Measurements from ENCODE around the gene SYT7.
A peak's percentile ranks its signal among the peaks of the same experiment; 100 is the strongest.

Gene SYT7

DNA sequence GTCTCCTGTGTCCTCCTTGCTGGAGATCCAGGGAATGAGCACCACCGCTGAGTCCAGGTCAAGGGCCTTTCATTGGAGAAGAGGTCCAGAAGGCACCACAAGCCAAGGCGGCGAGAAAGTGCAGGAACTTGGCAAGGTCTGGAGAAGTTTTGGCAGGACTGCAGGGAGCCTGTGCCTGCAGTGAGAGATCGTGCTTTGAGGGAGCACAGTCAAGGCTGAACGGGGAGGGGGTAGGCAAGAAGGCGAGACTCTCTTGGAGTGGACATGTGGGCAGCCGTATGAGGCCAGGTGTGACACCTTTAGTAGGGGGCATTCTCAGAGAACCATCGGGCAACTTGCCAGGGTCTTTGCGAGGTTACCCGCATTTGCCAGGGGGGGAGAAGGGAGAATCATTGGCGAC lies 41.9 kb downstream of the SYT7 start:
- DNase-seq (ENCODE audit: low read depth in 2 of 2, low spot score in 1 of 2): no peak

DNA sequence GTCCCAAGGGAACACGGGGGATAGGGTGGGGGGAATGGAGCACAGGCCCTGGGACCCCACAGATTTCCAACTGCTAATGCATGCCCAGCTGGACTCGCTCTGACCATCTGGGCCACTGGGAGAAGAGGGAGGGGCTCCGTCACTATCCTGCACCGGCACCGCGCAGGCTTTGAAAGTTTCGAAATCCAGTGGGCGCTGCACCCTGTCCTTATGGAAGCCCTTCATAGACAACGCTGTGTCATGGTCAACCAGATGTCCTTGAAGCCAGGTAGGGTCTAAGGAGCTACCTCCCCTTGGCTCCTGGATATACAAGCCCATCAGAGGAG lies 42.3 kb downstream of the SYT7 start:
- no peak for DNase-seq (ENCODE audit: low read depth in 2 of 2, low spot score in 1 of 2)

DNA sequence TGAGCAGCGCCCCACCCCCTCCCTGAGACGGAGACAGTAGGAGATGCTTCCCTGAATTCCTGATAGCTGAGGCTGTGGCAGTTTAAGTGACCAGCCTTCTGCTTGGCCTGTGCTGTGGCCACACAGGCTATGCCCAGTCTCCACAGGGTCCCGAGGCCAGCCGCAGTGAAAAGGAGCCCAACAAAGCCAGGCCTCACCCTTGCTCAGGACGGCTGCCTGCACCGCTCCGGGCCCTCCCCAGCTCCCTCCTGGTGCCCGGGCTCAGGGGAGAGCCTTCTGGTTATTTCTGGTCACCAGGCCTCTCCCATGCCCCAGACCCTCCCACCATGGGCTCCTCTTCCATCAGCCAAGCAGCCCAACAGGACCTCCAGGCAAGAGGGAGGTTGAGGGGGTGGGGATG lies 43.5 kb downstream of the SYT7 start:
- no peak for DNase-seq (ENCODE audit: low read depth in 2 of 2, low spot score in 1 of 2)

DNA sequence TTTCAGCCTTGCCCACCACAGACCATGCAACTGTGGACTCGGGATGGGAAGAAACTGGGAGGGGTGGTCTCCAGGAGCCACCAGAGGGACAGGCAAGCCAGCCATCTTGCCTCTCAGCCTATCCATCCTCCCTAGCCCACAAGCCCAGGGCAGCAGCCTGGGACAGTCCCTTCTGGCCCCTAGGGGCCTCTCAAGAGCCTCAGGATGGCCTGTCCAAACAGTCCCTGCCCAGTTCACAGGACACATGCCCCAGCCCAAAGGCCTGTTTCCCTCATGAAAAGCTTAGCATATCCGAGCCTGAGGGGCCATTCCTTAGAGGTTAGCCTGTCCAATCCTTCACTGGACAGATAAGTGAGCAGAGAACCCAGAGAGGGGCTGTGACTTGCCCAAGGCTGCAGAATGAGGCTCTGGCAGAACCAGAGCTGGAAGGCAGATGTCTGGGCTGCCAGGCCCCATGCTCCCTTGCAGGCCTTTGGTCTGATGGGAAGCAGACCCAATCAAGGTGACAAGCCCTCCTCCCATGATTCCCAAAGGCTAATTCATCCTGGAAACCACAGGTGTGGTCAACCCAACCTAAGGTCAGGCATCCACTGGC lies 44.1 kb downstream of the SYT7 start:
- DNase-seq (ENCODE audit: low read depth in 2 of 2, low spot score in 1 of 2): no peak

DNA sequence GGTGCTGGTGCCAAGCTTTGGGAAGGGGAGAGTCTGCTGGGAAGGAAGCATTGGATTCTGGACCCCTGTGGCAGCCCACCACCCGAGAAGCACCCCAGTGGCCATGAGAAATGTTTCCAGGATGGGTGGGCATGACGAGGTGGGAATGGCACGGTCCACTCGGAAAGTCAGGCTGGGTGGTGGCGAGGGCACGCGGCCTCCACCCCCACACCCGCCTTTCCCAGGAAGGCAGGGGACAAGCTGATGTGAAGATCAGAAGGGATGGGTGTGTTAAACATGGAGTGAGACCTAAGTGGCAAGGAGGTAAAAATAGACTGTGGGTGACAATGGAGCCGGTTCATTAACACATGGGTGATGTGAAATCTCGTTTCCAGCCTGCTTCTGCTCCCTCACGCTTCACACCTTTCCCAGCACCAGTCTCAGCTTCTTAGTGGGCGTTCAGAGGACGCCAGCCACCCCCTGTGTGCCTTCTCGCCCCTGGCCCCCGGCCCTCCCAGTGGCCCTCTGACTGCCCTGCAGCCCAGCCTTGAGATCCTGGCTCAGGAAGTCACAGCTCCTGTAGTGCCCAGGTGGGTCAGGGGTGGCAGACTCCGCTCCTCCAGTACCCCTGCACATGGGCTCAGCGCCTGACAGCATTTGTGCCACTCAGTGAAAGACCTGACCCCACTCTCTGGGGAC lies 44.7 kb downstream of the SYT7 start:
- DNase-seq (ENCODE audit: low read depth in 2 of 2, low spot score in 1 of 2): no peak

DNA sequence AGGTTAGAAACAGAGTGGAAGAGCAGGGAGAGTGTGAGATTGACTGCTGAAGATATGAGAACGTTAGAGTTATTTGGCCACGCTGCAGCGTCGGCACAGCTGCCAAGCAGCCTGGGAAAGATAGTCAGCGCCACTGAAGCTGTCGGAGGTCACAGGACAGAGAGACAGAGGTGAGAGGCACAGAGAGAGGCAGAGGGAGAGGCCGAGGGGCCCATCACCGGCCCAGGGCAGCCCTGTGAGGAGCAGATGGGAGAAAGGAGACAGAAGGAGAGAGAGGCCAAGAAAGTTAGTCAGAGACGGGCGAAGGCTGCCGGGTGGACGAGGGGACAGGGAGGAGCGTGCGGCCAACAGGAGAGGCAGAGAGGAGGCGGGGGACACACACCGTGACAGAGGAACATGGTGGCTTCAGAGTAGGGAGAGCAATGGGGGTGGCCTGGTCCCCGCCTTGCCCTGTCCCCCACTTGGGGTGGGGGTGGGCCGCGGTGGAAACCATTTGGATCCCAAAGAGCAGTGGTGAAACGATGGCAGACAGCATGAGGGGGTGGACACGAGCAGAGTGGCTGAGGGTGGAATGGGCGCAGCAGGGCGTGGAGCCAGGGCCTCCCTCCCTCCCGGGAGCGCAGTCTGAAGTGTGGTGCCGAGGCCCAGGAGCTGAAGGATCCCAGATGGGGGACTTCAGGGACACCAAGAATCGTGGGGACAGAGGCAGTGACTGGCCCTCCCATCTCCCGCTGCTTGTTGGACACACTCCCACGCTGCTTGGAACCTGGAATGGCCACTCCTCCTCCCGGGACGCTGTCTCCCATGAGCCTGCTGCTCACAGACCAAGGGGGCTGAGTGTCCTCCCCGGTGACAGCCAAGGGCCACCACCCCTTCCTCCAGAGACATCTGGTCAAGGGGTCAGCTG lies 45.7 kb downstream of the SYT7 start:
- no peak for DNase-seq (ENCODE audit: low read depth in 2 of 2, low spot score in 1 of 2)

DNA sequence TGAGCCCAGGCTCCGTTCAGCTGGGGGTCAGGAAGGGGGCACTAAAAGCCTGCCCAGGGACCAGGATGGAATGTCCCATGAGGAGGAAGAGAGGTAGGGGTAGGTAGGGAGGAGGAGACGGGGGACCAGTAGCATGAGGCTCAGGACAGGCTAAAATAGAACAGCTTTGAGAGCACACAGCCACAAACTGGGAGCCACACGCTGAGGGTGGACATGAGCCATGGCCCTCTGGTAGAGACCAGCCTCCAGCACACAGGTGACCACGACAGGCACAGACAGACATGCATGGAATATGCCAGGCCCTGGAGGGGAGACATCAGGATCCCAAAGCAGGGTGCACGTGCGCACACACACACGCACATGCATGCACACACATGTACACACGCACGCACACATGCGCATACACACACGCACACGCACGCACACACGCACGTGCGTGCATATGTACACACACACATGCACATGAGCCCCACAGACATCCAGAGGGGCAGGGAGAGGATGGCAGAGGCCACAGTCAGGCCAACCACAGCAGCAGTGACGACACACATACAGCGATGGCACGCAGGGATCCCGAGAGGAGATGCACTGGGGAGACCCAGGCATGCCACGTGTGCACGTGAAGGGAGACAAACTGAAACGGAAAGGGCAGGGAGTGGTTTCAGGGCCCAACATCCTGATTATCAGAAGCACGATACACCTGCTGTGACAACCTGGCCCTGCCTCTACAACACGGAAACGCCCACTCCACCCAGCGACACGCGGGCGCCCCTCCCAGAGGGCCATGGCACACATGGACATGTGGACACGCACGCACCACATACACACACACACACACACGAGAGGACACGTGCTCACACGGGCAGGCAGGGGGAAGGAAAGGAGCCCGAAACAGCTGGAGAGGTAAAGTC lies 46.6 kb downstream of the SYT7 start:
- no peak for DNase-seq (ENCODE audit: low read depth in 2 of 2, low spot score in 1 of 2)

DNA sequence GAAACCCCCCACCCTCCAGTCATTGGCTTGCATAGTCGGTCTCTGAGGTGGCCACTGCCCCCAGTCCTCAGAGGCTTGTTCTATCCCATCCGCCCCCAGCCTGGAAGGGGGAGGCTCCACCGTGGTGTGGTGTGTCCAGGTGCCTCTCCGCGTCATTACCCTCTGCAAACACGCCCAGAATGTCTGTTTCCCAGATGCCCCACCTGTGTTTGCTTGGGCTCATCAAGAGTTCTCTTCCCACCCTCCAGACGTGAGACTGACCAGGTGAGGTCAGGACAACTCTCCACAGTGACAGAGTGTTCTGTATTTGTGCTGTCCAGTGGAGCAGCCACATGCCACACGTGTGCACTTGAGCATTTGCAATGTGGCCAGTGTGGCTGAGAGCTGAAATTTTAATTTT lies 47.5 kb downstream of the SYT7 start:
- DNase-seq (ENCODE audit: low read depth in 2 of 2, low spot score in 1 of 2): no peak

DNA sequence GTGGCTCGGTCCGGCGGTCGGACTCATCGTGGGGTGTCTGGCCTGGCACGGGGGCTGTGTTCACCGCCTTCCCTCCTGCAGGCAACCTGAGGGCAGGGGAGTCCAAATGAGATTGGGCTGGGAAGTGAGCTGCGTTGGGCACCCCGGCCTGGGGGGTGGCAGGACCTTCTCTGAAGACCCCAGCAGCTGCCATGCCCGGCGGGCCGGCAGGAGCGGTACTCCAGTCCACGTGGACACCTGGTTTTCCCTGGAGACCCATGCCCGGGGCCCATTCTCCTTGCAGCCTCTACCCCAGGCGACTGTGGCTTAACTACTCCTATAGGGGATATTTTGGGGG lies 47.9 kb downstream of the SYT7 start:
- DNase-seq (ENCODE audit: low read depth in 2 of 2, low spot score in 1 of 2): no peak

DNA sequence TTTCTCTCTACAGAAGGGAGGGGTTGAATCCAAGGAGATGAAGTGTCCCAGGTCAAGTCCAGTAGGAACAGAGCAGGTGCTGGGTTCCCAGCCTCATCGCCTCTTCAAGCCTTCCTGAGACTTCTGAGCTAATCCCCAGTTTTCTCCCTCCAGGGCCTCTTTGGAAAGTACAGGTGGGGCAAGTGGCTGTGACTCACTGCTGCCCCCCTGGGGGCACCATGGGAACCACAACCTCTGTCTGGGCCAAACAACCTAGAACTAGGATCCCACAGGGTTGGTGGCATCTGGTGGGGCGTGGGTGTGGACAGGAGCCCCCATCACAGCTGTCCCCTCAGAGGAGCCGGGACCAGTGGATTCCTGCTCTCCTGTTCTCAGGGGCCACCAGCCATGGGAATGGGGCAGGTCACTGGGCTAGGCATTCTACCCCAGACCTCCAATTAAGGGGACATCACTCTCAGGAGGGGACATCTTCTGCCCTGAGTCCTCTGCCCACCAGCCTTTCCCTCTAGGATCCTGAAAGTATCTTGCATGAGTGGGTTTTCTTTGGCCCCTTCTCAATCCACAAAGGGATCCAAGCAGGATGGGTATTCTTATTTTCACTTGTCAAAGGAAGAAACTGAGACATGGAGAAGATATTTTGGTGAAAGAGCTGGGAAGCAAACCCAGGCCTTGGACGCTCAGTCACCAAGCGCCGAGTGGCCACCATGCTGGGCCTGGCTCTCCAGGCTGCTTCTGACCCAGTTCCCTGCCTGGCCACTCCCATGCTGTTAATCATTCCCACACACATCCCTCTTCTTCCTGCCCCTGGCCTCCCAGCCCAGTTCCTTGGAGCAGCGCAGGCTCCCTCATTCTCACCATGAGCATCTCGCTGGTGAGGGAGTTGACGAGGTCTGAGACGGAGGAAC lies 48.5 kb downstream of the SYT7 start:
- DNase-seq (ENCODE audit: low read depth in 2 of 2, low spot score in 1 of 2): peak in 1 of 2 donors; percentile 3

DNA sequence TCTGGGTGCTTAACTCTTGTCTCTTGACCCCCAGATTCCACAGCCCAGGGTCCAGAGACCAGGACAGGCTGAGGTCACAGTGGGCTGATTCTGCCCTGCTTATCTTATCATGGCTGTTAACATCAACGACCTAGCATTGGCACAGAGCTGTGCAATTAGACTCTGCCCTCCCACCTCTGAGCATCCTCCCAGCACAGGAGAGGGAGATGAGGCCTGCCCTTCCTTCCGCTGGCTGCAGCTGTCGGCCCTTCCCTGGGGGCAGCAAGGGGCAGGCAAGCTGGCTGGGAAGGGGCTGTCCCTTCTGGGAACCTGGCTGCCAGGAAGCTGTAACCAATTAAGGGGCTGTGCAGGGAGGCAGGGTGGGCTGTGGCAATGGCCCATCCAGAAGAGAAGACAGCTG lies 49.8 kb downstream of the SYT7 start:
- no peak for DNase-seq (ENCODE audit: low read depth in 2 of 2, low spot score in 1 of 2)

DNA sequence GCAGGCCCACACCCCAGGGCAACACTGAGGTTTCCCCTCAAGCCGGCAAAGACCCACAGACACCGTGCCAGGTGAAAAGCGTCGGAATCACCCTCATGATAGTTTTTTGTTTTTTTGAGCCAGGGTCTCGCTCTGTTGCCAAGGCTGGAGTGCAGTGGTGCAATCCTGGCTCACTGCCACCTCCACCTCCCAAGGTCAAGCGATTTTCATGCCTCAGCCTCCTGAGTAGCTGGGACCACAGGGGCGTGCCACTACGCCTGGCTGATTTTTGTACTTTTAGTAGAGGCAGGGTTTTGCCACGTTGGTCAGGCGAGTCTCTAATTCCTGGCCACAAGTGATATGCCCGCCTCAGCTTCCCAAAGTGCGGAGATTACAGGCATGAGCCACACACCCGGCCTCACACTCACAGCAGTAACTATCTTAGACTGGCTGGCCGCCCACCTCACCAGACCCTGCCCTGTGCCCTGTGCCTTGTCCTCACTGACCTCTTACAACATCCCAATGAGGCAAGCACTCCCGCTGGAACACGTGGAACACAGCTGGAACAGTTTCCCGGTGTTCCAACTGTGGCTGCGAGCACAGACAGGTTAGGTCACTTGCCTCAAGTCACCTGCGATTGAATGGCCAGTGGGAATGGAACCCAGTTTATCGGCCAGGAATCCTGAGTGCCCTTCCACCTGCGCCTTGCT lies 51.2 kb downstream of the SYT7 start:
- DNase-seq (ENCODE audit: low read depth in 2 of 2, low spot score in 1 of 2): no peak

DNA sequence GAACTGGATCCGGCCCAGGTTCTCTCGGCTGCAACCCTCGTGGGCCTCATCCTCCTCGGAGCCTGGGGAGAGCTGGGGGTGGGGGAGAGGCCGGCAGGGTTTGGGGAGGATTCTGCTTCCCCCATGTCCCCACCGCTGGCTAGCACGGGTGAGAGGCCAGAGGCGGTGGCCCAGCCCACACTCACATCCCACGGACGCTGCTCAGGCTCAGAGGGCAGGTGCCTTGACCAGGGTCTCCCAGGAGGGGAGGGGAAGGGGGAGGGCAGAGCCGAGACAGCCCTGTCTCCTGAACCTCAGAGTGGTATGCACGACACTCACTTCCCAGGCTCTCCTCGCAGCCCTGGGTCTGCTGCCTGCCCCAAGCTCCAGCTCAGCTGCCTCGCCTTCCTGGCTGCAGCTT lies 52.8 kb downstream of the SYT7 start:
- DNase-seq (ENCODE audit: low read depth in 2 of 2, low spot score in 1 of 2): no peak

DNA sequence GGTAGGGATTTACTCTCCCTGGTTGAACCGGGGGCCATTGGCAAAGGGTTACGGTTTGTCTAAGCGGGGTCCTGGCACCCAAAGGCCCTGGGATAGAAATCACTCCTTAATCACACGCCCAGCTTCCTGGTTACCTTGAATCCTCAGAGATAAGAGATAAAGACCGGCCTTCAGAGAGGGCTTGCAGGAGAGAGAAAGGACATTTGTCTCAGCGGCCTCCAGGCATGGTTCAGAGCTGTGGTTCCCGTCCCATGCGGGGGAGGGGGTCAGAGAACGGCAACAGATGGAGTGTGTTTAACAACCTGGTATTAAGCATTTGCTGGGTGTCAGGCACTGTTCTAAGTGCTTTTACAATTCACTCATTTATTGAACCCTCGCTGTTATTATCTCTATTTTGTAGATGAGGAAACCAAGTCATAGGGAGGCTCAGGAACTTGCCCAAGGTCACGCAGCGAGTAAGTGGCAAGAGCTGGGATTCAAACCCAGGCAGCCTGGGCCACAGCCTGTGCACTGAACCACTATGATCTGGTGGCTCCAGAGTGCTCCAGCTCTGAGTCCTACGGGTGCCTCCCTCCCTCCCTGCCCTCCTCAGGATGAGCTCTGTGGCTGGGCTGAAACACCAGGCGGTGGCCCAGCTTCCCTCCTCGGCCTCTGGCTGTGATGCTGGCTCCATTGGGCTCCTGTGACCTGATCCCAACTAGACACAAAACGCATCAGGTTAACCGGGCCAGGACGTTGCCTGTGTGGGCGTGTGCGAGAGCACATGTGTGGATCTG lies 53.7 kb downstream of the SYT7 start:
- DNase-seq (ENCODE audit: low read depth in 2 of 2, low spot score in 1 of 2): no peak

DNA sequence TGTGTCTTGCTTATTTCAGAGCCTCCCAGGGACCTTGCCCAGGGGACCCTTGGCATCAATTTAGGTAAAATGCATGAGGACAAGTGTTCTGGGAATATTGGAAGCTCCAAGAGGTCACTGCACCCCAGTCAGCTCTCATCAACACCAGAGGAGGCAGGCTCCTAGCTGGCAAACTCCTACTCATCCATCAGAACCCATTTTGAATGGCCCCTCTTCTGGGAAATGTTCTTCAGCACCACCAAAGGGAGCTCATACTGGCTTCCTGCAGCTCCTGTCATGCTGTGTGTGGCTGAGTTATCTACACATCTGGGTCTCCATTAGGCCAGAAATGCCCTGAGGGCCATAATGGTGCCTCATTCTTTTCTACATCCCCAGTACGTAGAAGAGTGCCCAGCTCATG lies 54.6 kb downstream of the SYT7 start:
- DNase-seq (ENCODE audit: low read depth in 2 of 2, low spot score in 1 of 2): no peak

DNA sequence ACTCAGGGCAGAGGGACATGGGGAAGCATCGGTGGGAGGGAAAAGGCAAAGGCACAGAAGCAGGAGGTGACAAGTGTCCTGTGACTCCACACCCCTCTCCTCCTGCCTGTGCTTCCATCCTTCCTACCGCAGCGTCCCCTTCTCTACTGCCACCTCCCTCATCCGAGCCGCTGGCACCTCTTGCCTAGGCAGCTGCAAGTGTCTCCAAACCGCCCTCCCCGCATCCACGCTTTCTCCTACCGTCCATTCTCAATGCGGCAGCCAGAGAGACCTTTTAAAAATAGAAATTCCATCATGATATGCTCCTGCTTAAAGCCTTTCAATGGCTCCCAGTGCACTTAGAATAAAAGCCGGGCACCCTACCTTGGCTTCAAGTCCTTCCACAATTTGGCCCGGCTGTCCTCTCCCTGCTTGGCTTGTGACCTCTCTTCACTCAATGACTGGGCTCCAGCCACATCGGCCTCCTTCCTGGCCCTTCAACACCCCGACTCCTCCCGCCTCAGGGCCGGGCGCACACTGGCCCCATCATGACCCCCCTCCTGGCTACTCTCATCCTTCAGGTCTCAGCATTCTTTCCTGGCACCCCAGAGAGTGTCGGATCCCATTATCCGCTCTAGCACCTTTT lies 55.8 kb downstream of the SYT7 start:
- DNase-seq (ENCODE audit: low read depth in 2 of 2, low spot score in 1 of 2): no peak

DNA sequence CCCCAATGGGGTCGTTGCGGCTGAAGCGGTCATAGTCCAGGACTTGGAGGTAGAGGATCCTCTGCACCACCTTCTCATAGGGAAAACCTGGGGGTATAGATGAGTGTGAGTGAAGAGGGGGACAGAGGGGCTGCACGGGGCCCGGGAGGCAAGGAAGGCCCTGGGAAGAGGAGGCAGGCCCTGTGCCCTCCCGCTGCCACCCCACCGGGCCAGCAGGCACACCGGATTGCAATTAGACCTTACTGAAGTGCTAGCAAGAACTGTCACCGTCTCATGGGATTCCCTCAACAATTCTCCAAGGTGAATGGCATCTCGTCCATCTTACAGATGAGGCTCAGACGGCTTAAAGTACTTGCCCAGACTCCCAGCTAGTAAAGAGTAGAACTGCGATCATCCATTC lies 56.4 kb downstream of the SYT7 start:
- no peak for DNase-seq (ENCODE audit: low read depth in 2 of 2, low spot score in 1 of 2)

DNA sequence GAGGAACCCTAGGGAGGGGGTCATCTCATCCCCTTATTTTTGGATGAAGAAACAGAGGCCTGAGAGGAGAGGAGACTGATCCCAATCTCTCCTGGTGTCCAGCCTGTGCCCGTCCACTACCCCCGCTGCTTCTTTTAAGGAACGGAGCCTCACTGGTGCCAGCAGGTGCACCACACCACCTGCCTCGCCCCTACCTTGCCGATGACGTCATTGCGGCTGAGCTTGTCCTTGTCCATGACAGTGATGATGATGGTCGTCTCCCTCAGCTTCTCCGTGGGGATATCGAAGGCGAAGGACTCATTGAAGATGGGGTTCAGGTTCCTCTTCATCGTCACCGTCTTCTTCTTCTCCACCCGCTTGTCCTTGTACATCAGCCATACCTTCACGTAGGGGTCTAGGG lies 58.0 kb downstream of the SYT7 start:
- DNase-seq (ENCODE audit: low read depth in 2 of 2, low spot score in 1 of 2): no peak

All from stimulated activated CD8-positive, alpha-beta memory T cell treated with anti-CD3 and anti-CD28 coated beads, Interleukin-4, amount 100 ng/mL, for 1 hour (primary cell).